Measurements from ENCODE around the gene GBX2.

Gene GBX2

DNA sequence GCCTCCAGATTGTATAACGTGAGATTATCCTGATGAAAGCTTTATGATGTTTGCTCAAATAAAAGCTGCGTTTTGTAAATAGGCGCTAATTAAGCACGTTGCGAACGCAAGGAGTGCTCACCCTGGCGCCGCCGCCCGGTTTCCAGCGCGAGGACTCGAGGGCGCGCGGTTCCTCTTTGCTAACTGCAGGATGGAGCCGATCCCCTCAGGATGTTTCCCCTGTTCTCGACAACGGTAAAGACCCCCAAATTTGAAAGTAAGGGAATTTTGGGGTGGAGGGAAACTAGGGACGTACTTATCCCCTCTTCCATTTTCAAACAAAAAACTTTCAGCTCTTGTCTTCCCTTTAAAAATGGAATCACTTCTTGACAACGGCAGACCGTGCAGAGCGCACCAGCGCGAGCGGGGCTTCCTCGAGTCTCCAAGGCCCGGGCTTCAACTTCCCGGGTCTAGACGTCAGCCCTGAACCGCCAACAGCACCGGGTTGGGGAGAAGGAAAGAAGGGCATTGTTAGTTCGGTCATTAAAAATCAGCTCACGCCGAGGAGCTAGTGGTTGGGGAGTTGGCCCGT is 1.1 kb upstream of the GBX2 start:
- Histone ChIP-seq H3K27me3 (ENCODE audit: low read depth) (peaks cover 43% of the 10 kb centered on the region), H3K36me3 (replicated peaks) (no peaks in the 10 kb centered on the region), H3K4me3 (no peak overlapping the region), H3K9me3 (peaks cover 3% of the 10 kb centered on the region; the same call in 1 of the 2 replicates), H3K4me1 (peaks cover 20% of the 10 kb centered on the region)
- in situ Hi-C loops (cut with MboI; ENCODE audit: low sequenced_read_pairs) = no loop called here
- DNase-seq (ENCODE audit: low spot score in 2 of 2) = no peak

GRCh38 chr2:236167297-236168109 is 683 bp downstream of the GBX2 start:
- 0 out of 2 replicates have a peak, but pooled peaks cover 3% of the 10 kb centered on the region for H3K9me3 ChIP-seq

GRCh38 chr2:236166796-236167296 is 1.3 kb downstream of the GBX2 start:
- Histone ChIP-seq H3K36me3 (replicated peaks) (no peaks in the 10 kb centered on the region), H3K27me3 (ENCODE audit: low read depth) (peaks cover 39% of the 10 kb centered on the region), H3K9me3 (0 out of 2 replicates have a peak, but pooled peaks cover 3% of the 10 kb centered on the region), H3K4me3 (peak overlapping the region; percentile 35), H3K4me1 (peaks cover 12% of the 10 kb centered on the region)
- in situ Hi-C loops (cut with MboI; ENCODE audit: low sequenced_read_pairs) = no loop called here
- DNase-seq (ENCODE audit: low spot score in 2 of 2) = no peak

More at GRCh38 chr2:236167297-236168109, 683 bp downstream of the GBX2 start:
- Histone ChIP-seq H3K27me3 (ENCODE audit: low read depth) (peaks cover 39% of the 10 kb centered on the region), H3K4me3 (peak overlapping the region; percentile 35), H3K4me1 (peaks cover 15% of the 10 kb centered on the region), H3K36me3 (replicated peaks) (no peaks in the 10 kb centered on the region)
- in situ Hi-C loops (cut with MboI; ENCODE audit: low sequenced_read_pairs) = no loop called here
- DNase-seq (ENCODE audit: low spot score in 2 of 2) = peak in 1 of 2 experiments; percentile 64

GRCh38 chr2:236165842-236166795 is 2.1 kb downstream of the GBX2 start:
- in situ Hi-C loops (cut with MboI; ENCODE audit: low sequenced_read_pairs) = no loop called here
- Histone ChIP-seq H3K9me3 (0 out of 2 replicates have a peak, but pooled peaks cover 3% of the 10 kb centered on the region), H3K36me3 (replicated peaks) (no peaks in the 10 kb centered on the region), H3K4me3 (no peak overlapping the region), H3K27me3 (ENCODE audit: low read depth) (peaks cover 39% of the 10 kb centered on the region), H3K4me1 (peaks cover 5% of the 10 kb centered on the region)
- no peak for DNase-seq (ENCODE audit: low spot score in 2 of 2)

DNA sequence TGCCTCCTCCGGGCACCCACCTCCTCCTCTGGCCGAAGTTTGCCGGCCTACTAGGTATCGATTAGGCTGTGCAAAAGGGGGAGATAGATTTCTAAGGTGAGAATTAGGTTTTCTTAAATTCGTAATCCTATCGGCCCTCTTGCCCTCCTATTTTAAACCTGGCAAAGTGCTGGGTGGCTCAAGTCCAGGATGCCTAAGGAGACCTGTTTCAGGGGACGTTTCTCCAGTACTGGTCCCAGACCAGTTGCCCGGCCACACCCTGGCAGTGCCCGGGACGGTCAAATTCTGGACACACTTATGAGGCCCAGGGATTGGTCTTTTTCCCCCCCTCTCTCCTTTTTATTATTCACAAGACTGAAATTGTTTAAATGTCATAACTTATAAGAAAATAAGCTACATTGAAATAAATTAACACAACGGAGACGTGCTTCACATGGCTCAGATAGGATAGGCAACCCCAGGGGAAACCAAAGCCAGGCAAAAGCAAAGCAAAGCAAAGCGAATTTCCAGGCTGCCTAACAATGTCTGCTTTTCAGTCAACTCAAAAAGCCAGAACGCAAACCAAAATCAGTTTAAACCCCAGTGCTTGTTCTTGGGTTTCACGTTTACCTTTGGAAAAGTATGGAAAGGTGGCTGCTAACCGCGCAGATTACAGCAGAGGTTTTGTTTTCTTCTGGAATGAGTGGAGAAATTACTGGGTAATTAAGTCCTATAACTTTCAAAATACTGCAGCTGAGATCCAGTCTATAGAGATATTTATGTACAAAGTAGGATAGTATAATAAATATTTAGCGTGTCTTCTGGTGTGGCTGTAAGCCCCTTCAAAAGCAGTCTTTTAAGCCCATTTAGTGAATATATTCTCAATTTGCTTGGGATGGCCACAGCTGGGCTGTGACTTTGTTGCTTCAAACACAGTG is 3.0 kb downstream of the GBX2 start:
- Histone ChIP-seq H3K4me3 (no peak overlapping the region), H3K36me3 (replicated peaks) (no peaks in the 10 kb centered on the region), H3K9me3 (0 out of 2 replicates have a peak, but pooled peaks cover 3% of the 10 kb centered on the region), H3K4me1 (no peaks in the 10 kb centered on the region; the same call in 1 of the 2 replicates), H3K27me3 (ENCODE audit: low read depth) (peaks cover 31% of the 10 kb centered on the region)
- DNase-seq (ENCODE audit: low spot score in 2 of 2) = no peak
- in situ Hi-C loops (cut with MboI; ENCODE audit: low sequenced_read_pairs) = no loop called here

GRCh38 chr2:236164201-236164924 is 3.8 kb downstream of the GBX2 start:
- peaks cover 4% of the 10 kb centered on the region for H3K4me1 ChIP-seq
- DNase-seq (ENCODE audit: low spot score in 2 of 2) = no peak
- in situ Hi-C loops (cut with MboI; ENCODE audit: low sequenced_read_pairs) = no loop called here
- peaks cover 22% of the 10 kb centered on the region for H3K27me3 ChIP-seq (ENCODE audit: low read depth)
- H3K4me3 ChIP-seq = no peak overlapping the region
- H3K36me3 ChIP-seq (replicated peaks) = no peaks in the 10 kb centered on the region
- H3K9me3 ChIP-seq = no peaks in the 10 kb centered on the region

- Histone ChIP-seq H3K36me3 (replicated peaks) (no peaks in the 10 kb centered on the region), H3K4me3 (no peak overlapping the region), H3K4me1 (peaks cover 4% of the 10 kb centered on the region), H3K9me3 (no peaks in the 10 kb centered on the region), H3K27me3 (ENCODE audit: low read depth) (peaks cover 15% of the 10 kb centered on the region)
- DNase-seq (ENCODE audit: low spot score in 2 of 2) = no peak
- in situ Hi-C loops (cut with MboI; ENCODE audit: low sequenced_read_pairs) = no loop called here
Observed at GRCh38 chr2:236163471-236164200, 4.5 kb downstream of the GBX2 start.

- Histone ChIP-seq H3K4me1 (peaks cover 4% of the 10 kb centered on the region), H3K4me3 (no peak overlapping the region), H3K9me3 (no peaks in the 10 kb centered on the region), H3K36me3 (replicated peaks) (no peaks in the 10 kb centered on the region), H3K27me3 (ENCODE audit: low read depth) (peaks cover 12% of the 10 kb centered on the region)
- in situ Hi-C loops (cut with MboI; ENCODE audit: low sequenced_read_pairs) = no loop called here
- DNase-seq (ENCODE audit: low spot score in 2 of 2) = no peak
Observed at GRCh38 chr2:236162882-236163470, 5.2 kb downstream of the GBX2 start.

DNA sequence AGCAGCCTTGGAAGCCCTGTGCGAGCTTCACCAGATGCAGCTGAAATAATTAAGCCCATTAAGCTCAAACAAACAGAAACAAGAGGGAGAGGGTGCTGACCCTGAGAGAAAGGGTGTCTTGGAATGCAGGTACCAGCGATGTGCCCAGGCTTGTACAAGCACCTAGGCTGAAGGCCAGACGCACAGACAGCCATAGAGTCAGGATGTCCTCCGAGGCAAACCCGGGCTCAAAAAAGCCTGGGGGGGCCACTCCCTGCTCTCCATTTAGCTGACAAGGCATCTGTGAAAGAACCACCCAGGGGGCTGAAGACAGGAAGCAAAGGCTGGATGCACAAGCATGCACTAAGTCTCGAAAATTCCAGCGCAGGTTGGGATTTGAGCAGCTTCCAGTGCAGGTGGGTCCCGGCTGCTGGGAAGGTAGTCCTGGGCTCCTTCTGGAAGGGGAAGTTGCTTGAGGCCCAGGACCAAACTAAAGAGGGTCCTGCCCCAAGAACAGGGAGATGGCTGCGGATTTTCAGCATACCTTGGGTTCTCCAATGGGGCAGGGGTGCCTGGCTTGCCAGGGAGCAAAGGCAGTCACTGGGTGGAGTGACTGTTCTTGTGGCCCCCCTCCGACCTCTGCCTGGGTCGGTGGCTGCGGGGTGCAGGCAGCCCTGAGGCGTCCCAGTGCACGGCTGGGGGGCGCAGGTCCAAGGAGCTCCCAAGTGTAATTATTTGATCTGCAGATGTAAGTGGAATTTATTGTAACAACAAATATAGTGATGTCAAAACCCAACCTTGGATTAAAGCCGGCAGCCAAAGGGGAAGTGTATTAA is 5.9 kb downstream of the GBX2 start:
- H3K4me1 ChIP-seq = peaks cover 4% of the 10 kb centered on the region
- no peak overlapping the region for H3K4me3 ChIP-seq

DNA sequence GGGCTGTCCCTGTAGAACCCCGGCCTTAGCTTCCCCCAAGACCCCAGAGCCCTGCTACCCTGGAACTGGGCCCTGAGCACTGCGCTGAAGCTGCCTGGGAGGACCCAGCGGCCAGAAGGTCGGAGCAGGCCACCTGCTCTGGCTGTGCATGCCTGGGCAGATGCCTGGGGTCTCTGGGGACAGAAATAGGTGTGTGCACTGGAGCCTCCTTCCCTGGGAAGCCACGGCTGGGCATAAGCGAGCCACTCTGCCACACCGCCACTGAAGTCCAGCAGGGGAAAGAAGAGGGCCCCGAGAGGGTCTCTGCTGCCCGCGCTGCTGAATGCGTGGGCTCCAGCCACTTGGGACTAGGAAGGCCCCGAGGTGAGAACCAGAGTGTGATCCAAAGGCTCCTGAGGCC is 6.7 kb downstream of the GBX2 start:
- Histone ChIP-seq H3K4me1 (peaks cover 4% of the 10 kb centered on the region), H3K36me3 (replicated peaks) (no peaks in the 10 kb centered on the region), H3K27me3 (ENCODE audit: low read depth) (peaks cover 13% of the 10 kb centered on the region; the same call in 1 of the 2 replicates), H3K4me3 (no peak overlapping the region), H3K9me3 (no peaks in the 10 kb centered on the region)
- DNase-seq (ENCODE audit: low spot score in 2 of 2) = no peak
- in situ Hi-C loops (cut with MboI; ENCODE audit: low sequenced_read_pairs) = no loop called here

More for the DNA sequence above, 5.9 kb downstream of the GBX2 start:
- DNase-seq (ENCODE audit: low spot score in 2 of 2) = no peak
- Histone ChIP-seq H3K36me3 (replicated peaks) (no peaks in the 10 kb centered on the region), H3K27me3 (ENCODE audit: low read depth) (peaks cover 17% of the 10 kb centered on the region), H3K9me3 (no peaks in the 10 kb centered on the region)
- in situ Hi-C loops (cut with MboI; ENCODE audit: low sequenced_read_pairs) = no loop called here

GRCh38 chr2:236161082-236161462 is 7.1 kb downstream of the GBX2 start:
- in situ Hi-C loops (cut with MboI; ENCODE audit: low sequenced_read_pairs) = no loop called here
- Histone ChIP-seq H3K36me3 (replicated peaks) (no peaks in the 10 kb centered on the region), H3K4me1 (peaks cover 4% of the 10 kb centered on the region), H3K27me3 (ENCODE audit: low read depth) (peaks cover 14% of the 10 kb centered on the region; the same call in 1 of the 2 replicates), H3K9me3 (no peaks in the 10 kb centered on the region), H3K4me3 (no peak overlapping the region)
- DNase-seq (ENCODE audit: low spot score in 2 of 2) = no peak

Data from HAP-1 (cell line).